SK-N-SH treated with all-trans-retinoic acid at 6 μM for 48 hours (cell line): ENCODE results near the gene GSTO2.

Source experiments
- ATAC-seq: fragments of 200-7000 bp; cut with Tn5 transposase; 3 replicates; pipeline ENCODE4 v1.9.1; 2020; ENCODE audit warnings: mild to moderate bottlenecking, moderate library complexity
- ARNTL ChIP-seq: fragments of 450-650 bp; formaldehyde crosslinking; IDR thresholded peaks from 2 replicates; pipeline ENCODE4 v1.5.0; 2020; ENCODE audit warnings: low read depth, mild to moderate bottlenecking, moderate library complexity, borderline replicate concordance
- BACH2 ChIP-seq: fragments of 250-450 bp; sonication (Bioruptor Pico); IDR thresholded peaks from 2 replicates; pipeline ENCODE4 v1.9.0; 2021; ENCODE audit warnings: mild to moderate bottlenecking, borderline replicate concordance
- CREB5 ChIP-seq: fragments of 250-450 bp; sonication (Bioruptor Pico); IDR thresholded peaks from 2 replicates; pipeline ENCODE4 v1.5.1; 2020; ENCODE audit warnings: low read depth, mild to moderate bottlenecking, moderate library complexity
- CSDC2 ChIP-seq: fragments of 250-450 bp; sonication (Bioruptor Pico); IDR thresholded peaks from 2 replicates; pipeline ENCODE4 v1.5.0; 2020; ENCODE audit warnings: mild to moderate bottlenecking, moderate library complexity
- CSRNP3 ChIP-seq: fragments of 250-450 bp; sonication (Bioruptor Pico); IDR thresholded peaks from 2 replicates; pipeline ENCODE4 v1.5.1; 2021; ENCODE audit warnings: mild to moderate bottlenecking, moderate library complexity
- ESRRG ChIP-seq: fragments of 250-450 bp; sonication (Bioruptor Pico); IDR thresholded peaks from 2 replicates; pipeline ENCODE4 v1.6.1; 2021; ENCODE audit warnings: mild to moderate bottlenecking
- GLIS3 ChIP-seq: fragments of 250-450 bp; sonication (Bioruptor Pico); IDR thresholded peaks from 2 replicates; pipeline ENCODE4 v1.5.0; 2020; ENCODE audit warnings: mild to moderate bottlenecking, moderate library complexity
- OSR1 ChIP-seq: fragments of 250-450 bp; sonication (Bioruptor Pico); IDR thresholded peaks from 2 replicates; pipeline ENCODE4 v1.8.0; 2022; ENCODE audit warnings: moderate library complexity, mild to moderate bottlenecking, inconsistent platforms
- PATZ1 ChIP-seq: fragments of 250-450 bp; sonication (Bioruptor Pico); IDR thresholded peaks from 2 replicates; pipeline ENCODE4 v1.8.0; 2020; ENCODE audit warnings: mild to moderate bottlenecking, moderate library complexity, borderline replicate concordance
- SNAI2 ChIP-seq: fragments of 250-450 bp; sonication (Bioruptor Pico); IDR thresholded peaks from 2 replicates; pipeline ENCODE4 v1.5.0; 2020; ENCODE audit warnings: mild to moderate bottlenecking, moderate library complexity
- TCF4 ChIP-seq: fragments of 250-450 bp; sonication (Bioruptor Pico); IDR thresholded peaks from 2 replicates; pipeline ENCODE4 v1.8.0; 2021; ENCODE audit warnings: mild to moderate bottlenecking, moderate library complexity, borderline replicate concordance
- TOX ChIP-seq: fragments of 250-450 bp; sonication (Bioruptor Pico); IDR thresholded peaks from 2 replicates; pipeline ENCODE4 v1.8.0; 2021; ENCODE audit warnings: mild to moderate bottlenecking, moderate library complexity, borderline replicate concordance
- ZC3H10 ChIP-seq: fragments of 250-450 bp; sonication (Bioruptor Pico); IDR thresholded peaks from 2 replicates; pipeline ENCODE4 v1.5.1; 2021; ENCODE audit warnings: mild to moderate bottlenecking, moderate library complexity
- ZFP3 ChIP-seq: fragments of 250-450 bp; sonication (Bioruptor Pico); IDR thresholded peaks from 2 replicates; pipeline ENCODE4 v1.5.0; 2020; ENCODE audit warnings: mild to moderate bottlenecking, moderate library complexity
- ZFP30 ChIP-seq: fragments of 450-650 bp; formaldehyde crosslinking; IDR thresholded peaks from 2 replicates; pipeline ENCODE4 v1.5.0; 2022; ENCODE audit warnings: mild to moderate bottlenecking, moderate library complexity
- ZNF565 ChIP-seq: fragments of 450-650 bp; formaldehyde crosslinking; conservative IDR thresholded peaks from 2 replicates; pipeline ENCODE4 v1.5.0; 2020; ENCODE audit warnings: low read depth, mild to moderate bottlenecking, moderate library complexity
- ZNF70 ChIP-seq: fragments of 450-650 bp; formaldehyde crosslinking; IDR thresholded peaks from 2 replicates; pipeline ENCODE4 v1.5.0; 2020; ENCODE audit warnings: mild to moderate bottlenecking, moderate library complexity
- ZNF8 ChIP-seq: fragments of 450-650 bp; formaldehyde crosslinking; IDR thresholded peaks from 2 replicates; pipeline ENCODE4 v1.5.0; 2020; ENCODE audit warnings: mild to moderate bottlenecking, moderate library complexity

GSTO2 gene

GRCh38 chr10:104333728-104334373, 64.9 kb downstream of the GSTO2 start:
- no peak for ATAC-seq
- TF ChIP-seq BACH2 (CRISPR knock-in tag) (no peak), CSRNP3 (CRISPR knock-in tag) (no peak), ARNTL (no peak)

GRCh38 chr10:104334561-104334960, 65.6 kb downstream of the GSTO2 start:
- no peak for TF ChIP-seq ZNF565 (CRISPR knock-in tag)
- TF ChIP-seq, all 23 proteins: peak for 0
- no peak for ATAC-seq

- no peak for ATAC-seq
- TF ChIP-seq PATZ1 (CRISPR knock-in tag), result no peak
- TF ChIP-seq ZFP30 (CRISPR knock-in tag), result no peak
- no peak for TF ChIP-seq ZFP3
- no peak for TF ChIP-seq BACH2 (CRISPR knock-in tag)
- no peak for TF ChIP-seq TCF4 (CRISPR knock-in tag)
- no peak for TF ChIP-seq TOX (CRISPR knock-in tag)
- no peak for TF ChIP-seq ZNF70 (CRISPR knock-in tag)
- no peak for TF ChIP-seq SNAI2 (CRISPR knock-in tag)
These were observed 66.1 kb downstream of the GSTO2 start for GRCh38 chr10:104334965-104335650.

- TF ChIP-seq ZNF8 (no peak), CSDC2 (no peak), CREB5 (no peak), GLIS3 (no peak), ESRRG (CRISPR knock-in tag) (no peak), TCF4 (CRISPR knock-in tag) (no peak)
- peak; percentile 4; the same call in 2 of the 3 replicates for ATAC-seq
These were observed 68.0 kb downstream of the GSTO2 start for GRCh38 chr10:104336821-104337467.

- no peak for TF ChIP-seq ZFP30 (CRISPR knock-in tag)
- no peak for TF ChIP-seq ZNF8
- no peak for TF ChIP-seq PATZ1 (CRISPR knock-in tag)
- TF ChIP-seq ZC3H10 (CRISPR knock-in tag), result no peak
- TF ChIP-seq CSRNP3 (CRISPR knock-in tag), result no peak
- TF ChIP-seq GLIS3, result no peak
- TF ChIP-seq BACH2 (CRISPR knock-in tag), result no peak
- TF ChIP-seq OSR1 (CRISPR knock-in tag), result no peak
- TF ChIP-seq ESRRG (CRISPR knock-in tag), result no peak
- no peak for TF ChIP-seq SNAI2 (CRISPR knock-in tag)
- no peak for TF ChIP-seq CSDC2
- TF ChIP-seq CREB5, result no peak
- TF ChIP-seq, all 23 proteins: peak for 0
- peak; percentile 71 for ATAC-seq
These were observed 68.6 kb downstream of the GSTO2 start for GRCh38 chr10:104337521-104337984.
